Osteocyte (in vitro differentiated cells): ENCODE data around the gene CCR7. TPM values are rescaled to one million over a fixed set of nuclear protein-coding genes. Genes with fewer than 3 reads are reported as not detected.

Source experiments
- DNase-seq: peaks from one replicate; pipeline ENCODE4 v3.0.0; 2021; ENCODE audit warnings: mixed read lengths; ENCODE audit not compliant: unreplicated experiment; ENCODE audit errors: extremely low spot score
- H3K27ac Mint-ChIP-seq: one replicate; pipeline ENCODE4 v1.8.0; 2021; ENCODE audit warnings: mild to moderate bottlenecking, mixed read lengths; ENCODE audit not compliant: unreplicated experiment
- H3K27me3 Mint-ChIP-seq: one replicate; pipeline ENCODE4 v1.8.0; 2021; ENCODE audit warnings: mixed read lengths; ENCODE audit not compliant: unreplicated experiment
- H3K36me3 Mint-ChIP-seq: one replicate; pipeline ENCODE4 v1.8.0; 2021; ENCODE audit warnings: mixed read lengths; ENCODE audit not compliant: unreplicated experiment
- H3K4me1 Mint-ChIP-seq: one replicate; pipeline ENCODE4 v1.8.0; 2021; ENCODE audit warnings: mixed read lengths; ENCODE audit not compliant: unreplicated experiment
- H3K4me3 Mint-ChIP-seq: one replicate; pipeline ENCODE4 v1.8.0; 2021; ENCODE audit warnings: mild to moderate bottlenecking, moderate library complexity, mixed read lengths; ENCODE audit not compliant: unreplicated experiment
- H3K9me3 Mint-ChIP-seq: one replicate; pipeline ENCODE4 v1.8.0; 2021; ENCODE audit warnings: mixed read lengths; ENCODE audit not compliant: unreplicated experiment
- total RNA-seq: library from RNA; stranded (reverse); gene quantifications from 2 replicates; pipeline ENCODE4 v1.2.1, GENCODE V29; 2021
- TF ChIP-seq, protein P1 (sequence below): fragments of 200-600 bp; sonication (generic); IDR thresholded peaks from 2 replicates; pipeline ENCODE4 v1.5.0; 2021; ENCODE audit warnings: antibody characterized with exemption, mild to moderate bottlenecking, moderate library complexity

CCR7 gene
- total RNA-seq, 1 donor from 2014 or later: not detected

DNA sequence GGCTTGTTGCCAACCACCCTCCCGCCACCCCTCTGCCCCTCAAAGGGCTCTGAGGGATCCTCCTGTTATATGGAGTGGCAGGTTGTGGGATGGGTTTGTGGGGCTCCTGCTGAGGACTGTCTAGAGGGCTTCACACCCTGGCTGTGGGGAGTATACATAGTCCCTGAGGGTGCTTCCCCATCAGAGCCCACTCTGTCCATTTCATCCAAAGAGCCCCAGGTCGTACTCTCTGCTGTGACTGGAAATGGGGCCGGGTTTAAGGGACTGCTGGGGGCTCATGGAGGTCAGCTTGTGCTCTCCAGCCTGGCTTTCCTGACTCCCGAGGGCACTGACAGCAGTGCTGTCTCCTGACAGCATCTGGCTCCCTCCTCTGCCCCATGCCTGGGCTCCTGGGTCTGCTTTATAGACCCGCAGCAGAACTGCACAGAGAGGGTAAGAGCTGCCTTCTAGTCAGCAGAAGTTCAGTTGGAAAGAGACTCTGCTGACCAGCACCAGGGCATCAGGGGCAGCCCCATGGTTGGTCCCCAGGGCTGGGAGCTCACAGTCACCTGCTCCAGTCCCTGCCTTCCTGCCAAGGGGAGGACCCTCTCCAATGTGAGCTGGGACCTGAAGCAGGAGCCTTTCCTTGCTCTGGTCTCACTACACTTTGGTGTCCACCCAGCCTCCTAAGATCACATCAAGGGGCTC, 46.0 kb downstream of the CCR7 start:
- Mint-ChIP-seq H3K27ac (no peak overlapping the region), H3K4me1 (peaks cover 54% of the 10 kb centered on the region), H3K27me3 (no peaks in the 10 kb centered on the region), H3K36me3 (no peaks in the 10 kb centered on the region), H3K9me3 (no peaks in the 10 kb centered on the region), H3K4me3 (no peak overlapping the region)
- TF ChIP-seq, protein P1, sequence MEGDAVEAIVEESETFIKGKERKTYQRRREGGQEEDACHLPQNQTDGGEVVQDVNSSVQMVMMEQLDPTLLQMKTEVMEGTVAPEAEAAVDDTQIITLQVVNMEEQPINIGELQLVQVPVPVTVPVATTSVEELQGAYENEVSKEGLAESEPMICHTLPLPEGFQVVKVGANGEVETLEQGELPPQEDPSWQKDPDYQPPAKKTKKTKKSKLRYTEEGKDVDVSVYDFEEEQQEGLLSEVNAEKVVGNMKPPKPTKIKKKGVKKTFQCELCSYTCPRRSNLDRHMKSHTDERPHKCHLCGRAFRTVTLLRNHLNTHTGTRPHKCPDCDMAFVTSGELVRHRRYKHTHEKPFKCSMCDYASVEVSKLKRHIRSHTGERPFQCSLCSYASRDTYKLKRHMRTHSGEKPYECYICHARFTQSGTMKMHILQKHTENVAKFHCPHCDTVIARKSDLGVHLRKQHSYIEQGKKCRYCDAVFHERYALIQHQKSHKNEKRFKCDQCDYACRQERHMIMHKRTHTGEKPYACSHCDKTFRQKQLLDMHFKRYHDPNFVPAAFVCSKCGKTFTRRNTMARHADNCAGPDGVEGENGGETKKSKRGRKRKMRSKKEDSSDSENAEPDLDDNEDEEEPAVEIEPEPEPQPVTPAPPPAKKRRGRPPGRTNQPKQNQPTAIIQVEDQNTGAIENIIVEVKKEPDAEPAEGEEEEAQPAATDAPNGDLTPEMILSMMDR: no peak
- DNase-seq: no peak

- H3K36me3 Mint-ChIP-seq: no peaks in the 10 kb centered on the region
- peaks cover 58% of the 10 kb centered on the region for H3K4me1 Mint-ChIP-seq
- TF ChIP-seq, protein P1: no peak
- no peaks in the 10 kb centered on the region for H3K9me3 Mint-ChIP-seq
- H3K27me3 Mint-ChIP-seq: no peaks in the 10 kb centered on the region
- no peak for DNase-seq
- H3K27ac Mint-ChIP-seq: no peak overlapping the region
- H3K4me3 Mint-ChIP-seq: no peak overlapping the region
Observed at GRCh38 chr17:40518401-40519088, 46.7 kb downstream of the CCR7 start.

- no peak overlapping the region for H3K4me3 Mint-ChIP-seq
- H3K36me3 Mint-ChIP-seq: no peaks in the 10 kb centered on the region
- no peaks in the 10 kb centered on the region for H3K27me3 Mint-ChIP-seq
- no peak for DNase-seq
- no peak overlapping the region for H3K27ac Mint-ChIP-seq
- no peaks in the 10 kb centered on the region for H3K9me3 Mint-ChIP-seq
- peaks cover 64% of the 10 kb centered on the region for H3K4me1 Mint-ChIP-seq
- TF ChIP-seq, protein P1: no peak
Observed at GRCh38 chr17:40517981-40518380, 47.3 kb downstream of the CCR7 start.

GRCh38 chr17:40517286-40517662, 48.0 kb downstream of the CCR7 start:
- TF ChIP-seq, protein P1: no peak
- H3K9me3 Mint-ChIP-seq: no peaks in the 10 kb centered on the region
- H3K4me3 Mint-ChIP-seq: no peak overlapping the region
- peaks cover 71% of the 10 kb centered on the region for H3K4me1 Mint-ChIP-seq
- no peaks in the 10 kb centered on the region for H3K36me3 Mint-ChIP-seq
- H3K27ac Mint-ChIP-seq: no peak overlapping the region
- DNase-seq: no peak
- no peaks in the 10 kb centered on the region for H3K27me3 Mint-ChIP-seq

DNA sequence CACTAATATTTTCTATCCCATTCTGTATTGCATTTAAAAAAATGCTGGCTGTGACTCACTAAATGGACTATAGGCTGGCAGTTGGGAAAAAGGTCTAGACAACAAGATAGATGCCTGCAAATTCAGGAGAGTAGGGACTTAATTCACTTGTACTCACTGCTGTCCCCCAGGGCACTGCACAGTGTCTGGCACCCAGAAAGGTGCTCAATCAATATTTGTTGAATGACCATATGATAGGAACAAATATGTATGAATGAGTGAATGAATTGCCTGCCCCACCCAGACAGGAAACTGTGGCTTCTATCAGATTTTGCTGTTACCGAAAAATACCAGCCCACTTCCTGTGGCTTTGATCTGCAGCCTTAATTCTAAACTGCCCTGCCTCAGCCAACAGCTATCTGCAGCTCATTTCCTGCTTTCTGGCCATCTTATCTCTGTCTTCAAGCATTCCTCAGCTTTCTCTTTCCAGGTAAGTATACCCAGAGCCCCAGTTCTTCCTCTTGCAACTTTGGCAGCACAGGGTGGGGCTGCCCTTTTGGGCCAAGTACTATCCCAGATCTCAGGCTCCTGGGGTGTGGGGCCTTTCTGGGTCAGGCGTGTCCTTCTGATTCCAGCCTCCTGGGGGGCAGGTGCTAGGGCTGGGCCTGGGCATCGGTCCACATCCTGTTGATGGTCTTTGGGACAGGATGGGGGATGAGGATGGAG, 48.5 kb downstream of the CCR7 start:
- Mint-ChIP-seq H3K36me3 (no peaks in the 10 kb centered on the region), H3K9me3 (no peaks in the 10 kb centered on the region), H3K4me3 (no peak overlapping the region), H3K27ac (peak overlapping the region; percentile 16), H3K4me1 (peaks cover 75% of the 10 kb centered on the region), H3K27me3 (no peaks in the 10 kb centered on the region)
- no peak for DNase-seq
- TF ChIP-seq, protein P1: no peak
